Measurements from ENCODE around the gene B4GAT1.

Gene B4GAT1

DNA sequence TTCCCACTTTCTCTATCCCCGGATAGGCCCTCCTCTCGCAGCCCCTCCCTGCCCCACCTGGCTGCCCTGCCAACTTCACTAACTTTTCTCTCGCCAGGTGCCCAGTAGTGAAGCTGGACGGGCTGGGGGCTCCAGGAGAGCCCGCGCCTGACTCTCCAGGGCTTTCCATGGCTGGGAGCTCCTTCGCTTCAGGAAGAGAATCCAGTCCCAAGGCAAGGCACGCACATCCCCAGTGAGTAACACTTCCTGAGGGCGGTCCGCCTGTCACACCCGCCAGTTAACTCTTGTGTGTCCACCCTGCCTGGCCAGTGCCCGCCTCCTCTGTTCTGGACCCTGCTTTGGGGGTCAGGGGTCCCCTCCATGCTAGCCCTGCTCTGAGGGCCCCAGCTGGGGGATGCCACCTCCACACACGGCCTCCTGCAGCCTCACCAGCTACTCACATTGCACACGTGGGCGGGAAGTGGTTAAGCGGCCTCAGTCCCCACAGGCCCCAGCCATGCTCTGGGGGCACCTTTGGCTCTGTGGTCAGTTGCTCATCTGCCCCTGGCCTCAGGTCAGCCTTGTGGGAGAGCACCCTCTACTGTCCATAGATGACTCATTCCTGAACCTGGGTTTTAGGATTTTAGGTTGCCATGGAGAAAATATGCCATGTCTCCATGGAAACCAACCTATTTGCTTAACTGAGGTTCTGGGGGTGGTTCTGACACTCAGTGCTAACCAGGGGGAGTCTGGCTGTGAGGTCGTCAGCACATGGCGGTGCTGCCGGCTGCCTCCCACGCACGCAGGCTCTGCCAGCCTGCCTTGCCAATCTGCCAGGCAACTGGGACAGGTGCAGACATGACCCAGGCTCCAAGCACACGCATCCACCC is 11.0 kb downstream of the B4GAT1 start, which contains the start of gene RIN1:
TSS of gene RIN1 (minus strand) at position 201 of the 869 bp plus-strand sequence. CDS start at position 169, 32 bp downstream.
- DNase-seq: peak; percentile 67

GRCh38 chr11:66335531-66336233 is 11.7 kb downstream of the B4GAT1 start:
- no peak for DNase-seq

- no peak for DNase-seq
Observed at GRCh38 chr11:66334605-66335442, 12.6 kb downstream of the B4GAT1 start.

DNA sequence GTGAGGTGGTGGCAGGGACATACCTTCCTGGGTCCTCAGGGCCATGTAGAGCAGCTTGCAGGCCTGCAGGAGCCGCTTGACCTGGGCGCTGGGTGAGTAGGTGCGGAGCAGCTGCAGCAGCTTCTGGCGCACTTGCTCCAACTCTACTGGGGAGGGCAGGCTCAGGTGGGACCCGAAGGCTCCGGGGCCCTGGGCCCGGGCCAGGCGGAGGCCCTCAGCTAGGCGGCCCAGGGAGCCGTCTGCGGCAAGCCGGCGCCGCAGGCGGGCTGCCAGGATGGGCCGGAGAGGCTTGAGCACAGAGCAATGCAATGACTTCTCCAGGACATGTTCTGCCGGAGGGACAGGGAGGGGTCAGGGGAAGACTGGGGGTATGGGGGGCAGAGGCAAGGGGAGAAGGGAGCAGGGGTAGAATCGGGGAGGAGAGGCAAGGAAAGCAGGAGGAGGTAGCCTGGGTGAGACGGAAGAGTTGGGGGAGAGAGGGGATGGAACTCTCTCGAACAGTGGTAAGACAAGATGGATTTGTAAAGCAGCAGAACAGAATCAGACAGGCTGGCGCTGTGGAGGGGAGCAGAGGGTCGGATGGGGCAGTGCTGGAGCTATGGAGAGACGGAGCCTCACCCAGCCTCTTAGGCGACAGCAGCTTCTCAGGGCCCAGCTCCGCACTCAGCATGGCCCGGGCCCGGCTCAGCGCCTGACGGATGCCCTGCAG is 13.4 kb downstream of the B4GAT1 start:
- no peak for DNase-seq

GRCh38 chr11:66333220-66333877 is 14.1 kb downstream of the B4GAT1 start:
- DNase-seq: no peak

DNA sequence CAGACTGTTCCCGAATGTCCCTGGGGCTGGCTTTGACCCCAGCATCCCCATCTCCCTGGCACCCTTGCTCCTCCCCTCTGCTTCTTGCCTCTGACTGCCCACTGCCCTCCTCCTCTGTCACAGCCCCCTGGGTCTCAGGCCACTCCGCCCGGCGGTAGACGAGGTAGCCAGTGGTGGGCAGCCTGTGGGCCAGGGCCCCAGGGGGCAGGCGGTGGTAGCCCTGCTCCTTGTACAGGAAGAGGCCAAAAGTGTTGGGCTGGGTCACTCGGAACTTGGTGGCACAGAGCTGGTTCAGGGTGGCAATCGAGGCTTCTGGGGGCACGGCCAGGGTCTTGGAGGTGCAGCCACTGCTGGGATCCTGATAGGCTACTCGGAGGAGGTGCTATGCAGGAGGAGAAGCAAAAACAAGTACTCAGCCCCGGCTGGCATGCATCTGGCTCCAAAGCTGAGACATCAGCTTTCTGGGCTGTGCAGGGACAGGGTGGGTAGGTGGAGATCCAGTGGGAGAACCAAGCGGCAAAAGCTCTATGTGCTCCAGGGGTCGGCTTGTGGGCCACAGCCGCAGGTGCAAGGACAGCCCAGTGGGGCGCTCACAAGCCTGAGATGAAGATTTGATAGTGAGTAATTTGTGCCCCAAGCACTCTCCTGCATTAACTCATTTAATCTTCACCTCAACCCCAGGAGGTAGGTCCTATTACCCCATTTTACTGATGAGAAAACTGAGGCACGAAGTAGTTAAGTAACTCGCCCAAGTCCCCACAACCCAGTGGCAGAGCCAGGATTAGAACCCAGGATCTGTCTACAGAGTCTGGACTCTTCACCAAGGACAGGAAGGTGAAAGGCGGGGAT is 14.8 kb downstream of the B4GAT1 start:
- no peak for DNase-seq

GRCh38 chr11:66331542-66332370 is 15.7 kb downstream of the B4GAT1 start:
- DNase-seq: no peak

DNA sequence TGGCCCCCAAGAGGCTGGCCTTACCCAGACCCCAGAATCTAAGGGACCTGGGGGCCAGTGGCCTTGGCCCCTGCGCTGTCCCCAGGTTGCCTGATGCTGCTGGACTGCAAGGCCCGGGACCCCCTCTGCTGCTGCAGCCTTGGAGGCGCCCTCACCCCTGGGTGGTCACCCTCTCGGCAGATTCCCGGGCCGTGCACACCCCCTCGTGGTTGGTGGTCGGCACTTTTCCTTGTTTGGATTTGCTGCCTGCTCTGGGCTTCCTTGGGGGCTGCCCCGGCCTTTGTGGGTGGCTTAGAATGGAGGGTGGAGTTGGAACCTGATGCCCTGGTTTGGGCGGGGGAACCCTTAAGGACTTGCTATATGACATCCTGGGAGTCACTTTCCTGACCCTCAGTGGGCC is 16.5 kb downstream of the B4GAT1 start:
- no peak for DNase-seq

GRCh38 chr11:66329165-66329673 is 18.2 kb downstream of the B4GAT1 start:
- DNase-seq: no peak

DNA sequence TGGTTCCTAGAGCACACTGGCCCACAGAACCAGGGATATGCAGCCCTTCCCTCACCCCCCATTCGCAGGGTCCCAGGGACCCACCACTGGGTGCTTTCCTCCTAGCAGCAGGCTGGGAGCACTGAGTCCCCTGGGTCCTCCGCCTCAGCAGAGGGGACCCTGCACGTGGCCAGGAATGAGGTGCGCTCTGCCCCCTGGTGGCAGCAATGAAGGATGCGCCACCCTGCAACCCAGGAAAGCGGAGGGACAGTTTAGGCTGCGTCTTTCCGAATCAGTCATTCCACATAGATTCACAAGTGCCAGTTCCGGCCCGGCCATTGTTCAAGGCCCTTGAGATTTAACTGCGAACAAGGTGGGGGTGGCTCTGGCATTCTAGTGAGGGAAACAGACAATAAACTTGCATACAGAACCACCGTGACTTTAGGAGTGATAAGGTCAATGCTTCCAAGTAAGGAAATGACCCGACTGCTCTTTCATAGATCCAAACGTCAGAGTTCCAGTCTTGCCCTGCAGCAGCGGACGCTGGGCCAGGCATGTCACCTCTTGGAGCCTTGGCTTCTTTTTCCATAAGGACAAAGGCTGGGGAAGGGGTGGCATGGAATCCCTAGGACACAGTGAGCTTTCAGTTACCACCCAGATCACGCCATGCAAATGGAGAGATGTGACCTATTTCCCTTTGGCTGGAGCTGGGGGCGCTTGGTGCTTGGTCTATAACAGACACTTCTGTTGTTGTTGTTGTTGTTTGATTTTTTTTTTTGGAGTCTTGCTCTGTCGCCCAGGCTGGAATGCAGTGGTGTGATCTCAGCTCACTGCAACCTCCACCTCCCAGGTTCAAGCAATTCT is 18.9 kb downstream of the B4GAT1 start:
- DNase-seq: peak; percentile 49

DNA sequence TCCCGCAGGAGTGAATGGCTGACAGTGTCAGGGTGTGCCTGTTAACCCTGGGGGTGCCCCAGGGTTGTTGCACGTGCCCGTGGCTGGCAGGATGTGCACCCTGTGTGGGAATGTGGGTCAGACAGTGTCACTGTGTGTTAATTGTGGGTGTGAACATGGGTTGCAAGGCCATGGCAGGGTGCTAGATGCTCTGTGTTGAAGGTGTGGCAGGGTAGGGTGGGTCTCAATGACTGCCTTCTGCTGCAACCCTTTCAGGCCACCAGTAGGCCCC is 19.5 kb downstream of the B4GAT1 start:
- no peak for DNase-seq

DNA sequence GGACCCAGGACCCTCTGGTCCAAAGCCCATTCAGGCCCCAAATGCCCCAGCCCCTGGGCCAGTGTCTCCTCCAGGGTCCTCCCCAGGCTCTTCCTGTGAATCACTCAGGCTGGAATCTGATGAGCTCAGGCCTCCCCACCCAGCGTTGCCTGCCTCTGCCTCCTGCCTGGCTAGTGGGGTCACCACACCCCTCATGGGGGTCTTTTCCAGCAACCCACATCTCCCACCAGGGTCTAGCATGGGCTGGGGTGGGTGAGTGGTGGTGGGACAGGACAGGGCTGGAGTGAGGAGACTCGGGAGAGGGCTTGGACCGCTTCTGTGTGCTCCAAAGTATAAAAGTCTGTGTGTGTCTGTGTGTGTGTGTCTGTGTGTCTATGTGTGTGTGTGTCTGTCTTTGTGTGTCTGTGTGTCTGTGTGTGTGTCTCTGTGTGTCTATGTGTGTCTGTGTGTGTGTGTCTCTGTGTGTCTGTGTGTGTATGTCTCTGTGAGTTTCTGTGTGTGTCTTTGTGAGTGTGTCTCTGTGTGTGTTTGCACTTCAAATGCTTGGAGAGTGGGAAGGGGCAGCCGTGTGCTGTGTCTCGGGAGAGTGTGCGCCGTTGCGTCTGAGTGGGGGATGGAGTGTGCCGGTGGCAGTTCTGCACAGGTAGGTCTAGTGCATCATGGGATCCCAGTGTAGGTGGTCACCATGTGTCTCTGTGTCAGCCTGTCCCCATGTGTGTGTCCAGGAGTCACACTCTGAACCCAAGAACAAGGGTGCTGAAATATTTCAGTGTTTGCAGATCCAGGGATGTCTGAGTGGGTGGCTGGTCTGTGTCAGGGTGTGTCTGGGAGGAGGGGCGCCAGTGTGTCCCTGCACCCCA is 20.0 kb downstream of the B4GAT1 start:
- no peak for DNase-seq

DNA sequence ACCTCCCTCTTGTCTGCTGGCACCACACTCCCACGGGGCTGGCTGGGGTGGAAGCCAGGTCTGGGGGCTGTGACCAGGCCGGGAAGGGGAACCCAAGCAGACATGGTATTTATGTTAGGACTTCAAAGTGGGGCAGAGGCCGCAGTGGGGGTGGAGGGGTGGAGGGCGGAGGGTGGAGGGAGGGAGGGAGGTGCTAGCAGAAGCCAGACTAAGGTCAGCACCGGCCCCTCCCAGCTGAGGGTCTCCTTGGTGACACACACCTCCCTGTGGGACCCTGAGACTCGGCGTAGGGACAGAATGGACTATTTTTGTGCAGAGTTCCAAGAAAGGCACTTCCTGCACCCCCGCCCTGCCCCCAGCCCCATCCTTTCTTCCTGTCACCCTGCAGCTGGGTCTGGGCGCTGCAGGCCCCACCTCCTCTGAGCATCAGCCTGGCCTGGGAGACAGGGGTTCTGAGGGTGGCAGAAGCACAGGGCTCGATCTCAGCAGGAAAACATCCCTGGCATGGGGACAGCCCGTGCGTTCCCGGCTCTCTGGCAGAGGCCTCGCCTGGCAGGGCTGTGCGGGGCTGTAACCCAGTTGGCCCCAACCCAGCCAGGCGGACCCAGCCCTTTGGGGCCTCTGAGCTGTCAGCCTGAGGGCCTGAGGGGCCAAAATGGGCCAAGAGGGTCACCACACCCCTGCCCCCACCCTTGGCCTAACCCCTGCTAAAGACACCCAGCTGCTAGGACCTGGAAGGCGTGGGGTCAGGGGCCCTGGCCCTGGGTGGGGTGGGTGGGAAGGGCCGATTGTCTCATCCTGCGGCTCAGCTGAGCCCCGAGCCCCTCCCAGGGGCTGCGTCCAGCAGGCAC is 20.9 kb downstream of the B4GAT1 start:
- no peak for DNase-seq

DNA sequence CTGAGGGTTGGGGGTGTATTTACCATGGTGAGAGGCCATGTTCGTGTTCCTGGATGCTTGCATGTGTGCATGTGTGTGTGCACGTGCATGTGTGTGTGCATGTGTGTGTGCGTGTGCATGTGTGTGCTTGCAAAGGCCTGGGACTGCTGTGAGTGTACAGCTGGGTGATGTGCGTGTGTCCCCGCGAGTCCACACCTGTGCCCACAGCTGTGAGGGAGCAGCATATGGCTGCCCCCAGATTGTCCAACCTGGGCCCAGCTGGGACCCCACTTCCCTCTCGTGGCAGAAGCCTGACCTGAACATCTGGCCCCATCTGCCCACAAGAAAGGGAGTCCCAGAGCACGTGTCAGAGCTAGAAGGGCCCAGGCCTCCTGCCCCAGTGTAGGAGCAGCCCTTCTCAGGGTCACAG is 22.2 kb downstream of the B4GAT1 start:
- DNase-seq: no peak

GRCh38 chr11:66324664-66325063 is 22.8 kb downstream of the B4GAT1 start:
- DNase-seq: no peak

DNA sequence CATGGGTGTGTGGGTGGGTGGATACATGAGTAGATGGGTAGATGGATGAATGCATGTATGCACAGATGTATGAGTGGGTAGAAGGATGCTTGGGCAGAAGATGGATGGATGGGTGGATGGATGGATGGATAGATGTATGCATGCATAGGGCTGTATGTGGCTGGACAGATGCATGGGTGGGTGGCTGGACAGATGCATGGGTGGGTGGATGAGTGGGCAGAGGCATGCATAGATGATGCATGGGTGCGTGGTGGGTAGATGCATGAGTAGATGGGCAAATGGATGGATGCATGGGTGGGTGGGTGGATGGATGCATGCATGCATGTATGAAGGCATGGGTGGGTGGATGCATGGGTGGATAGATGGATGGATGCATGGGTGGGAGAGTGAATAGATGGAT is 23.7 kb downstream of the B4GAT1 start:
- DNase-seq: no peak

Data from COR-L47 (cell line).